Activated T-cell treated with anti-CD3 and anti-CD28 coated beads, Interleukin-2, amount 50 U/mL, for 72 hours (primary cell): Measurements from ENCODE around the gene TSEN34. TPM values are rescaled to one million over a fixed set of nuclear protein-coding genes. Genes with fewer than 3 reads are reported as not detected.
"Not testable (repeated sequence)": the region's sequence is repeated elsewhere in the genome, so short reads cannot be mapped to it uniquely, and the experiment has no call there.

Experiments used
- ATAC-seq, 2 donors: fragments of 150-1000 bp; cut with Tn5 transposase; replicated peaks in 1 of 2; 2 replicates each; pipeline ENCODE4 v1.10.0; 2021; ENCODE audit warnings: moderate library complexity in 2 of 2, mild to moderate bottlenecking in 1 of 2
- DNase-seq, 2 donors: peaks; one replicate each; pipeline ENCODE4 v3.0.0; 2021 to 2022; ENCODE audit warnings: mixed read lengths in 1 of 2
- H3K27ac Mint-ChIP-seq: one replicate; pipeline ENCODE4 v1.8.0; 2022; ENCODE audit warnings: mild to moderate bottlenecking, moderate library complexity, mixed read lengths
- H3K27me3 Mint-ChIP-seq: one replicate; pipeline ENCODE4 v1.8.0; 2022; ENCODE audit warnings: low read depth, mixed read lengths
- H3K36me3 Mint-ChIP-seq, 2 donors: one replicate each; pipeline ENCODE4 v1.8.0; 2022; ENCODE audit warnings: mixed read lengths in 2 of 2, mild to moderate bottlenecking in 1 of 2; ENCODE audit not compliant: insufficient read depth in 2 of 2
- H3K4me1 Mint-ChIP-seq: one replicate; pipeline ENCODE4 v1.8.0; 2022; ENCODE audit warnings: low read depth, mixed read lengths
- H3K4me3 Mint-ChIP-seq, 2 donors: one replicate each; pipeline ENCODE4 v1.8.0; 2022; ENCODE audit warnings: mild to moderate bottlenecking in 2 of 2, mixed read lengths in 2 of 2, moderate library complexity in 2 of 2
- H3K9me3 Mint-ChIP-seq, 2 donors: one replicate each; pipeline ENCODE4 v1.8.0; 2022; ENCODE audit warnings: mixed read lengths in 2 of 2
- total RNA-seq, 2 donors: library from RNA; stranded (reverse); gene quantifications; one replicate each; pipeline ENCODE4 v1.2.3, GENCODE V29; 2022

Gene TSEN34
- total RNA-seq, 2 donors from 2014 or later, result 11.0 to 17.5 TPM

- not testable (repeated sequence) for H3K4me3 Mint-ChIP-seq, H3K27ac Mint-ChIP-seq
These were observed 32.8 kb downstream of the TSEN34 start for GRCh38 chr19:54223937-54224281.

GRCh38 chr19:54224619-54225018, 33.5 kb downstream of the TSEN34 start:
- H3K27me3 Mint-ChIP-seq, result peaks cover 17% of the 10 kb centered on the region
- H3K9me3 Mint-ChIP-seq, H3K4me1 Mint-ChIP-seq, H3K36me3 Mint-ChIP-seq, H3K27ac Mint-ChIP-seq, H3K4me3 Mint-ChIP-seq, DNase-seq, ATAC-seq: not testable (repeated sequence)

More at GRCh38 chr19:54223937-54224281, 32.8 kb downstream of the TSEN34 start:
- not testable (repeated sequence) for H3K9me3 Mint-ChIP-seq, H3K4me1 Mint-ChIP-seq, DNase-seq, H3K36me3 Mint-ChIP-seq, ATAC-seq
- peaks cover 12% of the 10 kb centered on the region for H3K27me3 Mint-ChIP-seq

GRCh38 chr19:54229146-54229545, 38.0 kb downstream of the TSEN34 start:
- no peaks in the 10 kb centered on the region for H3K36me3 Mint-ChIP-seq
- H3K27me3 Mint-ChIP-seq, result peaks cover 45% of the 10 kb centered on the region
- no peak overlapping the region for H3K27ac Mint-ChIP-seq
- no peak for DNase-seq
- H3K9me3 Mint-ChIP-seq, result no peaks in the 10 kb centered on the region
- no peak overlapping the region for H3K4me3 Mint-ChIP-seq
- H3K4me1 Mint-ChIP-seq, result peaks cover 7% of the 10 kb centered on the region
- no peak for ATAC-seq

- ATAC-seq (no peak), DNase-seq (no peak)
- Mint-ChIP-seq H3K9me3 (no peaks in the 10 kb centered on the region), H3K36me3 (no peaks in the 10 kb centered on the region), H3K4me3 (no peak overlapping the region), H3K27ac (no peak overlapping the region), H3K27me3 (peaks cover 53% of the 10 kb centered on the region), H3K4me1 (peaks cover 7% of the 10 kb centered on the region)
These were observed 38.9 kb downstream of the TSEN34 start for GRCh38 chr19:54230031-54230430.

GRCh38 chr19:54231077-54231931, 40.2 kb downstream of the TSEN34 start:
- H3K27me3 Mint-ChIP-seq, result peaks cover 61% of the 10 kb centered on the region
- peak; percentile 88 to 92 for DNase-seq
- no peaks in the 10 kb centered on the region for H3K9me3 Mint-ChIP-seq
- peaks cover 7% of the 10 kb centered on the region for H3K4me1 Mint-ChIP-seq
- no peak overlapping the region for H3K4me3 Mint-ChIP-seq
- H3K36me3 Mint-ChIP-seq, result no peaks in the 10 kb centered on the region
- ATAC-seq, result peak; percentile 97 to 99
- H3K27ac Mint-ChIP-seq, result no peak overlapping the region

GRCh38 chr19:54233941-54234340, 42.8 kb downstream of the TSEN34 start:
- ATAC-seq, result no peak
- Mint-ChIP-seq H3K4me1 (peaks cover 7% of the 10 kb centered on the region), H3K27ac (no peak overlapping the region), H3K27me3 (peaks cover 74% of the 10 kb centered on the region), H3K4me3 (no peak overlapping the region), H3K9me3 (no peaks in the 10 kb centered on the region), H3K36me3 (no peaks in the 10 kb centered on the region)
- DNase-seq, result no peak

- peaks cover 31% of the 10 kb centered on the region for H3K27me3 Mint-ChIP-seq
- not testable (repeated sequence) for ATAC-seq, H3K27ac Mint-ChIP-seq, H3K9me3 Mint-ChIP-seq, H3K4me3 Mint-ChIP-seq, DNase-seq, H3K4me1 Mint-ChIP-seq, H3K36me3 Mint-ChIP-seq
These were observed 48.6 kb downstream of the TSEN34 start for GRCh38 chr19:54239491-54240371.

GRCh38 chr19:54240372-54241336, 49.5 kb downstream of the TSEN34 start:
- not testable (repeated sequence) for H3K4me1 Mint-ChIP-seq, H3K36me3 Mint-ChIP-seq, H3K4me3 Mint-ChIP-seq, H3K9me3 Mint-ChIP-seq, DNase-seq, ATAC-seq, H3K27ac Mint-ChIP-seq
- peaks cover 26% of the 10 kb centered on the region for H3K27me3 Mint-ChIP-seq

GRCh38 chr19:54242234-54242633, 51.1 kb downstream of the TSEN34 start:
- H3K4me3 Mint-ChIP-seq, DNase-seq, H3K36me3 Mint-ChIP-seq, ATAC-seq, H3K9me3 Mint-ChIP-seq, H3K4me1 Mint-ChIP-seq, H3K27ac Mint-ChIP-seq: not testable (repeated sequence)
- peaks cover 14% of the 10 kb centered on the region for H3K27me3 Mint-ChIP-seq

GRCh38 chr19:54242646-54243045, 51.5 kb downstream of the TSEN34 start, which contains the start of gene LILRA6:
Gene LILRA6 (minus strand): TSS chr19:54242790.
- not testable (repeated sequence) for H3K27ac Mint-ChIP-seq, DNase-seq, H3K4me3 Mint-ChIP-seq, H3K9me3 Mint-ChIP-seq, H3K36me3 Mint-ChIP-seq, H3K4me1 Mint-ChIP-seq
- peaks cover 14% of the 10 kb centered on the region for H3K27me3 Mint-ChIP-seq
- peak in 1 of 2 donors; percentile 28 for ATAC-seq

GRCh38 chr19:54243809-54244208, 52.7 kb downstream of the TSEN34 start:
- H3K4me1 Mint-ChIP-seq, result peaks cover 16% of the 10 kb centered on the region
- not testable (repeated sequence) for H3K4me3 Mint-ChIP-seq, ATAC-seq, H3K27me3 Mint-ChIP-seq, H3K36me3 Mint-ChIP-seq, DNase-seq, H3K9me3 Mint-ChIP-seq, H3K27ac Mint-ChIP-seq
